Measurements from ENCODE around the gene AXDND1.
"Not testable (repeated sequence)": the region's sequence is repeated elsewhere in the genome, so short reads cannot be mapped to it uniquely, and the experiment has no call there.

AXDND1 gene

GRCh38 chr1:179465661-179466060, 99.9 kb downstream of the AXDND1 start:
- not testable (repeated sequence) for DNase-seq

DNA sequence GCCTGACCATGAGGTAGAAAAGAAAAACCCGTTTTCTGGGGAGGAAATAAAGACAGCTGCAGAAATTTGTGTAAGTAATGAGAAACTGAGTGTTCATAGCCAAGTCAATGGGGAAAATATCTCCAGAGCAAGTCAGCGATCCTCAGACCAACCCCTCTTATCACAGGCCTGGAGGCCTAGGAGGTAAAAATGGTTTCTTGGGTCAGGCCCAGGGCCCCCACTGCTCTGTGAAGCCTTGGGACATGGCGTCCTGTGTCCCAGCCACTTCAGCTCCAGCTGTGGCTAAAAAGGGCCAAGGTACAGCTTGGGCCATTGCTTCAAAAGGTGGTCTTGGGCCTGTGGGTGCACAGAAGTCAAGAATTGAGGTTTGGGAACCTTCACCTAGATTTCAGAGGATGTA, 108.9 kb downstream of the AXDND1 start:
- no peak for DNase-seq

DNA sequence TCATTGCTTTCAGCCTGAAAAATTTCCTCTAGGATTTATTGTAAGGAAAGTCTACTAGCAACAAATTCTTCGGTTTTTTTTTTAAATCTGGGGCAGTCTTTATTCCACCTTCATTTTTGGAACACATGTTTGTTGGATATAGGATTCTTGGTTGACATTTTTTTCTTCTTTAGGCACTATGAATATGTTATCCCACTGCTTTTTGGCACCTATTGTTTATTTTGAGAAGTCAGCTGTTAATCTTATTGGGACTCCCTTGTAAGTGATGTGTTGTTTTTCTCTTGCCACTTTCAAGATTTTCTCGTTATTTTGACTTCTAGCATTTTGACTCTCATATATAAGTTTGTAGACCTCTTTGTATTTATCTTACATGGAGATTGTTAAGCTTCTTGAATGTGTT, 110.7 kb downstream of the AXDND1 start:
- DNase-seq: no peak

DNA sequence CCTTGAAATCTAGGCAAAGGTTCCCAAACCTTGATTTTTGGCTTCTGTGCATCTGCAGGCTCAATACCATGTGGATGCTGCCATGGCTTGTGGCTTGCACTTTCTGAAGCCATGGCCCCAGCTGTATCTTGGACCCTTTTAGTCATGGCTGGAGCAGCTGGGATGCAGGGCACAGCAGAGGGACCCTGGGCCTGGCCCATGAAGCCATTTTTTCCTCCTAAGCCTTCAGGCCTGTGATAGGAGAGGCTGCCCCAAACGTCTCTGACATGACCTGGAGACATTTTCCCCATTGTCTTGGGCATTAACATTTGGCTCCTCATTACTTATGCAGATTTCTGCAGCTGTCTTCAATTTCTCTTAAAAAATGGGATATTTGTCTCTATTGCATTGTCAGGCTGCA, 112.6 kb downstream of the AXDND1 start:
- no peak for DNase-seq

DNA sequence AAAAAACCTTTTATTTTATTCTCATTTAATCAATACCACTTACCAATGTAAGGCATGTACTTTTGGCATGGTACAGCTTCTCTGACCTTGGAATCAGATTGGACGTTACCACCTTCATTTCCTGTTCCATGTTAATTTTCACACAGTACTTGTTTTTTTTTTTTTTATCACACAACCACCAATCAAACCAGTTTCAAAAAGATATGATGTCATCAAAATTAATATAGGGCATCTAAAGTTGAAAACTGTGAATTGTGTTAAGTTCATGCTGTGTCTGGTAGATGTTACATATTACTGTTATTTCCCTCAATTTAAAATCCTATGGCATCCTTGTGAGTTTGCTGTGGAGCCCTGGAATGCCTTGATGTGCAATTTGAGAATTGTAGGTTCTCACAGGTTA, 124.8 kb downstream of the AXDND1 start:
- no peak for DNase-seq

DNA sequence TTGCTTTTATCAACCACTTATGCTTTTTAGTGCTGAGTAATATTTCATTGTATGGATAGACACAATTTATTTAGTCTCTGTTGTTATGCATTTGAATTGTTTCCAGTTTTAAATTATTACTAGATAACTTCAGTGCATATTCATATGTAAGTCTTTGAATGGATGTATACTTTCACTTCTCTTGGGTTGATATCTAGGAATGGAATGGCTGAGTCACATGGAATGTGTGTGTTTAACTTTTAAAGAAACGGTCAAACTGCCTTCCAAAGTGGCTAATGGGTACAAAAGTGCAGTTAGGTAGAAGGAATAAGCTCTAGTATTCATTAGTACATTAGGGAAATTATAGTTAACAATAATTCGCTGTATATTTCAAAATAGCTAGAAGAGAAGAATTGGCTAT, 127.6 kb downstream of the AXDND1 start:
- DNase-seq: no peak

- no peak for DNase-seq
Observed at GRCh38 chr1:179506199-179506598, 140.4 kb downstream of the AXDND1 start.

GRCh38 chr1:179509384-179509783, 143.6 kb downstream of the AXDND1 start:
- DNase-seq: no peak

DNA sequence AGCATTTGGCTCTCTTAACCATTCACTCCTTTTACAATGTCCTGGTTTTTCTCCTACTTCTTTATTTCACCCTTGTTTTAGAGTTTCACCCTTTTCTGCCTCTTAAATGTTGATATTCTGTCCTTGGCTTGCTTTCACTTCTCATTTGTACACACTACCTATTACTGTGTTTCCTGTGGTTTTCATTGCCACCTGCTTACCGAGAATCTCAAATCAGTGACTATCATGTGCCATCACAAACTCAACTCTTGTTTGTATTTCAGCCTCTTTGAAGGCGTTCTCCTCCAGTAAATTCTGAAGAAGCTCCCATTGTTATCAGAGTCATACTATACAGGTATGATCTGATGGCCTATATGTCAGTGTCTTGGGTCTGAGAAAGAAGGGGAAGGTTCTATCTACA, 144.3 kb downstream of the AXDND1 start:
- DNase-seq: no peak

DNA sequence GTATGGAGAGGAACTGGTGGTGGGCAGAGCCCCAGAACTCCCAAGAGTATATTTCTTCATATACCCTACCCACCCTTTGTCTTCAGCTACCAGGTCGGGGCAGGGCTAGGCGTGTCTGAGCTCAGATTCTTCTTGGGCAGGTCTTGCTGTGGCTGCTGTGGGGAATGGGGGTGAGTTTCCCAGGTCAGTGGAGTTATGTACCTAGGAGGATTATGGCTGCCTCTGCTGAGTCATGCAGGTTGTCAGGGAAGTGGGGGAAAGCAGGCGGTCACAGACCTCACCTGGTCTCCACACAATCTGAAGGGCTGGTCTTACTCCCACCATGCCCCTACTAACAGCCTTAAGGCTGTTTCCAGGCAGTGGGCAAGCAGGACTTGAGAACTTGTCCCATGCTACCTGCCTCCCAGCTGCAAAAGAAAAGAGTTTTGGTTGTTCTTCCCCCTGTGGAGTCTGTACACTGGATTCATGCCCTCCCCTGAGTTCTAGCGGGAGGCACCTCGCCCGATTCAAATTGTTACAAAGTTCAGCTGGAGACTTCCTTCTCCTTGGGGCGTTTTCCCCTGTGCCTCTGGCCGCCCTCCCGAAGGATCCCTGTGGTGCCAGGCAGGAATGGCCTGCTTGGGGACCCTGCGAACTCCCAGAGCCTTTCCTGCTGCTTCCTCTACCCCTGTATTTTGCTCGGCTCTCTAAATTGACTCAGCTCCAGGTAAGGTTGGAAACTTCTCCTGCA, 151.4 kb downstream of the AXDND1 start:
- no peak for DNase-seq

GRCh38 chr1:179518544-179518943, 152.8 kb downstream of the AXDND1 start:
- DNase-seq: not testable (repeated sequence)

DNA sequence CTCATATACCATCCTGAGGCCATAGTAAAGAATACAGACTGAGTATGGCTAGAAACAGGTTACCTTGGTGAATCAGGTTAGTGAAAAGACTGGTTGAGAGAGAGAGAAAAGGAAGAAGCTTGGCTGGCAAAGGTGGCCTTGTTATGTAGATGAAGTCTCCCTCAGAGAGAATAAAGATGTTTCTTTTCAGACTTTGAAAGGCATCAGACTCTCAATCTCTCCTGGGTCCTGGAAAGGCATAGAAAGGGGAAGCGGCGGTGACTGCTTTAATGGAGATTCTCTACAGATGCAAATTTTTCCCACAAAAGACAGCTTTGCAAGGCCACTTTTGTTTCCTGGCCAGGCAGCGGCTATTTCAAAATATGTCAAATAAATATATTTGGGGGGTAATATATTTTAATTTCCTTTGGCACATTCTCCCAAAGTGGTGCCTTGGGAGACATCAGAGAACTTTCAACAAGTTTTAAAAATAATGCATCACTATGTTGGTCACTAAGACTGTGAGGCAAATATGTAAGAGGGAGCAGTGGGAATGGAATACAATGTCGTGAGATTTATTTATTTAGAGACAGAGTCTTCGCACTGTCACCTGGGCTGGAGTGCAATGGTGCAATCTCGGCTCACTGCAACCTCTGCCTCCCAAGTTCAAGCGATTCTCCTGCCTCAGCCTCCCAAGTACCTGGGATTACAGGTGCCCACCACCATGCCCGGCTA, 163.9 kb downstream of the AXDND1 start:
- DNase-seq: no peak

DNA sequence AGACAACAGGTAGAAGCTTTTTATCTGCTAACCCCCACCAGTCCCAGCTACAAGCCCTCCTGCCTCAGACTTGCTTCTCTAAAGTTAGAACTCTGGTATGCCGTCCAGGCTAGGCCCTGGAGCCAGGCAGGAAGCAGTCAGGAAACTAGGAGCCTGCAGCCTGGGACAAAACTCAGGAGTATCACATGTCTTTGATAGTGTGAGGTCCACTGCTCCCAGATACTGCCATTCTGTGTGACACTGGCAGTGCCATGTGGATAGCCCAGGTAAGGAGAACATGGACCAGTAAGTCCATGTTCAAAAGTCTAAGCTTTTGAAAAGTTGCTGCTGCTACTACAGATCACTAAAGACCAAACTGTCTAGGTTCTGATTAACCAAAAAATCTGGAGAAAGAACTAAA, 164.6 kb downstream of the AXDND1 start:
- no peak for DNase-seq

GRCh38 chr1:179541774-179542173, 176.0 kb downstream of the AXDND1 start:
- no peak for DNase-seq

DNA sequence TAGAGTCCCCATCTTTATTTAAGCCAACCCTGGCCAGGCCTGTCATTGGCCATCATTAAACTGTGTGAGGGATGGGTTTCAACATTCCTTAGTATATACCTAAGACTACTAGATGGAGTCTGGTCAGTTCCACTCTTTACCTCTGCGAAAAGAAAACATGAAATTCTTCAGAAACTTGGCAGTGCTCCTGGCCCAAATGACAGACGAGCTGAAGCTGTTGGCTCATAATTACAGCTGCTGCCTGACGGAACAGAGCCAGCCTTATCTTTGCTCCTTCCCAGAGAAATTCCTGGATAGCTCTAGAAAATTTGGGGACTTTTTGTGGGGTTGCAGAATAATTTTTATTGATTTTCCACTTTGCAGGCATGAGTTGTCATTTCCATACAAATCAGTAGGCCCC, 179.6 kb downstream of the AXDND1 start:
- DNase-seq: no peak

- DNase-seq: no peak
Observed at GRCh38 chr1:179547021-179547535, 181.3 kb downstream of the AXDND1 start.

DNA sequence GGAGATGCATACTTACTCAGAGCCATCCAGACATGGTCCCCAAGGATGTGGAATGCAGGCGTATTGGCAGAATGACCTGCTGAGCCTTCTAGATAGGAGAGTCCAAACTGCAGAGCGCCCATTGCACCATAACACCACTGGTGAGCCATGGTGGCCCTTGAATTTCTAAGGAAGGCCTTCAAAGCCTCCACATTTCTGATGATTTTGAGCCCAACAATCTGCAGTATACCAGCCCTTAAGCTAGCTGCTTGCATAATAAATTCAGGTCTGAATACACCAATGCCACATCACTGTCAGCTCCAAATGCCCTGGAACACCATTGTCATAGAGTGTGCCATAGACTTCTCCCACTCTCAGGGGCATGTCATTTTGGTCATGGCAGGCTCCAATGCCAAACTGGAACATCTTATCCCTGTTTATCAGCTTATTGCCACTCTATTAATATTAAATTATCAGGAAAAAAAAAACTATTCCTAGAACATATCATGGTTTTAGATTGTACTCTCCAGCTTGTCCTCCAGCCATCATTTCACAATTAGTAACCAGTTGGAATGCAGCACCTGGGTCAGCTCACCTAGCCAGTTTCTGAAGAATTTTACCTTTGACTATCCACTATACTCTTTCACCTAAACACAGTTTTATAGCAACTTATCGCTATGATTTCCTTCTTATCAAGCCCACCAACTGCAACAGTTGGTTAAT, 183.0 kb downstream of the AXDND1 start:
- DNase-seq: no peak

DNA sequence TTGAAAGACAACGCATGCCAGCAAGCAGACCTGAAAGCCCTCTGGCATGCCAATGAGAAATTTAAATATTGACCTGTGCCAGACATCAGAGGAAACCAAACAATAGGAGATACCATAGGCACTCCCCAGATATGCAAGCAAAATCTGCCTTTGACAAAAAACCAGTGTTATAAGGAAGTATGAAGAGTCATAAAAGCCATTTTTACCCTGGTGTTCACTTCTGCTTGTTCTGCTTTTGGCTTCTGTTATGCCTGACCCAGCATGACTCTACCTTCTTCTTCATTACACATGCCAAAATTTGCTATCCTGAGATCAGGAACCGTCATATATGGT, 183.6 kb downstream of the AXDND1 start:
- no peak for DNase-seq

DNA sequence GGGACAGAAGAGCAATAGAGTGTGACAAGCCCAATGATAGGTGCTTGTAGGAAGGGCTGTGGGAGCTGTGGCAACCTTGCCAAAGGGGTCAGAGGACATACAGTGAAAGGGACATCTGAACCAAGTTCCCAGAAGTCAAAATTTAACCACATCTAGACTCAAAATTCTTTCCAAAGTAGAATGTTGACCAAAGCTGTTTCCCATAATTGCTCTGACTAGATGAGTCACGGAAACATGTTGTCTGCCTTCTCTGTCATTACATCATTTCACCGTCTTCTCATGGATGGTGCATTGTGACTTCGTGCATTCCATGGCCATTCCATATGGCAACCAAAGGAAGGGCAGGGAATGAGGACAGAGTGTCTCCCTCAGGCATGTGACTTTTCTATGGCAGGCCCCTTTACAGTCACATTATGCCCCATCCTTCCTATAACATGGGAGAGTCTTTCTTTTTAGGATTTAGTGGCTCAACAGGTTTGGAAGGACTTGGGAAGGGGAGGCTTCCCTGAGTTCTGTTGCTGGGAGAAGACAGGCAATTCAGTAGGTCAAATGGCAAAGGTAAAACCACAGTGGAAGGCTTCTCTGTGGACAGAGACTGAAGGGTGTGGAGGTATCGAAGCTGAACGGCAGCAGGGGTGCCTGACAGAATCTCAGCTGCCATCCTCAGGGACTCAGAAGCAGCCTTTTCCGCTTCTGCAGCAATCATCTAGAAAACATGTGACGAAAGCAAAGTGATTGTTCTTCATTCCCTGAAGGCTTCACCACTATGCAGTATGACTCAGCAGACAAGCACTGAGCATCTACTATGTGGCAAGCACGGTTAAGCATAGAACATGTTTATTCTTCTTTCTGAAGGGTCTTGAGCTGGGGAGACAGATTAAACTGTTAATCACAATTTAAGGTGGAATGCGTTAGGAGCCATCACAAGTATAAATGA, 185.2 kb downstream of the AXDND1 start:
- no peak for DNase-seq

DNA sequence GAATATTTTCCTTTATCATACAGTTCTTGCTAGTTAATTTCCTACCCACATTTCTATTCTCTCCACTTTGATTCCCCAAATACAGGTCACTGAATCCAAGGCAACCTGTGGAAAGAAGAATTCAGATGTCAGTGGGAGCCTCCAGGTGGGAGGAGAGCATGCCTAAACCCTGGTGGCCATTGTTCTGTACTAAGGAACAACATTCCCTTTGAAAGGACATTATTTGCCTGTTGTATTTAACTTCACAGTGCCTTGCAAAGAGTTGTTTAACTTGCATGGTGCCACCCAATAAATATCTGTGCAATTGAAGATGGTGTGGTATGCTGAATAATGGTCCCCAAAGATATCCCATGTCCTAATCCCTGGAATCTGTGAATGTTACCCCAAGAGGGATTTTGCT, 188.7 kb downstream of the AXDND1 start:
- DNase-seq: no peak

DNA sequence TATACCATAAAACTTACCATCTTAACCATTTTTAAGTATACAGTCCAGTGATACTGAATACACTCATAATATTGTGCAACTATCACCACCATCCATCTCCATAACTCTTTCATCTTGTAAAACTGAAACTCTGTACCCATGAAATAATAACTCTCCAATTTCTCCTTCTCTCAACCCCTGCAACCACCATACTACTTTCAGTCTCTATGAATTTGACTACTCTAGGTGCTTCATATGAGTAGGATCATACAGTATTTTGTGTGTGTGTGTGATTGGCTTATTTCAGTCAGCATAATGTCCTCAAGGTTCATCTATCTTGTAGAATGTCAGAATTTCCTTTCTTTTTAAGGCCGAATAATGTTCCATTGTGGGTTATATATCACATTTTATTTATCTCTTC, 192.3 kb downstream of the AXDND1 start:
- no peak for DNase-seq

DNA sequence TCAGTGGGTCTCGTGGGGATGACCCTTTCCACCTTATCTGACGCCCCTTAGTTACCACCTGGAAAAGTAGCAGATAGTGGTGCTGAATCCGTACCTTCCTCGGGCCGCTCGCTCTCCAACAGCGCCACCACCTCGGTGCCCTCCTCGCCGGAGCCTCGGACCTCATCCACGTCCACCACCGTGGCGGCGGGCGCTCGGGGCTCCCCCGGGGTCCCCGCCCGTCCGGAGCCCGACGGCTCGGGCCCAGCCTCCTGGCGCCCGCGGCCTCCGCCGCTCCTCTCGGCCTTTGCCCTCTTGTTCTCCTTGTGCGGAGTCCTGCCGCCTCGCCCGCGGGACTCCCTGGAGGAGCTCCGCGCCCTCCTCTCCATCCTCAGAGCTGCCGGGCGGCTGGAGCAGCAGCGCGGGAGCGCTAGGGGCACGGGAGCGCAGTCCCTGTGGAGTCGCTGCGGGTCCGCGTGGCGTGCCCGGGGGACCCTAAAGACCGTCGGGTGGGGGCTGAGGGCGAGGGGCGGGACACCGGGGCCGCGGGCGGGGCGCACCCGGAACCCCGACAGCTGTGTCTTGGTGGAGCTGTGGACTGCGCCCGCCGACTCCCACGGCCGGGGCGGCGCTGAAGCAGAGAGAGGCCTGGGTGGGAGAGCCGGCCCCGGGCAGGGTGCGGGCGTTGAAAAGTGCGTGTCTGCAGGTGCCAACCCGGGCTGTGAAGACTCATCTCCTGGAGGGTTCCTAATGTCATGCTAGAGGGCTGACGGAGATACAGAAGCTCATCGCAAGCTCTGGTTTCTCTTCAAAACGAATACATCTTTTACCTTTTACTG, 209.9 kb downstream of the AXDND1 start, which contains the start of gene NPHS2:
TSS of gene NPHS2 (minus strand) at position 452 of the 818 bp plus-strand sequence. CDS start at position 368, 84 bp downstream.
- DNase-seq: no peak

Data from inflammatory macrophage treated with lipopolysaccharide for 1 hour (primary cell).